RWPE2 (cell line): Measurements from ENCODE around the gene ANKRD52.

ENCODE experiments used
- ATAC-seq: fragments of 200-7000 bp; cut with Tn5 transposase; 3 replicates; pipeline ENCODE4 v1.9.1; 2021; ENCODE audit warnings: low read depth
- DNase-seq: peaks from one replicate; pipeline ENCODE4 v3.0.0-alpha.2; 2020; ENCODE audit warnings: low spot score
- H3K27ac ChIP-seq: fragments of 450-650 bp; 2 replicates; pipeline ENCODE4 v1.5.1; 2017; ENCODE audit warnings: mild to moderate bottlenecking; ENCODE audit not compliant: poor library complexity, severe bottlenecking
- H3K27me3 ChIP-seq: fragments of 250-450 bp; sonication (Bioruptor Pico); 2 replicates; pipeline ENCODE4 v1.5.1; 2021; ENCODE audit warnings: mild to moderate bottlenecking, moderate library complexity; ENCODE audit not compliant: insufficient read depth, poor library complexity, severe bottlenecking
- H3K36me3 ChIP-seq: fragments of 250-450 bp; sonication (Bioruptor Pico); 2 replicates; pipeline ENCODE4 v1.5.1; 2020; ENCODE audit warnings: low read depth, mild to moderate bottlenecking, moderate library complexity
- H3K4me1 ChIP-seq: fragments of 250-450 bp; sonication (Bioruptor Pico); 2 replicates; pipeline ENCODE4 v1.5.1; 2021; ENCODE audit warnings: mild to moderate bottlenecking, moderate library complexity; ENCODE audit not compliant: insufficient read depth, poor library complexity, severe bottlenecking
- H3K4me3 ChIP-seq: fragments of 250-450 bp; sonication (Bioruptor Pico); 2 replicates; pipeline ENCODE4 v1.5.1; 2021; ENCODE audit warnings: mild to moderate bottlenecking, moderate library complexity; ENCODE audit not compliant: severe bottlenecking
- H3K9me3 ChIP-seq: fragments of 250-450 bp; sonication (Bioruptor Pico); 2 replicates; pipeline ENCODE4 v1.5.1; 2021; ENCODE audit warnings: mild to moderate bottlenecking, moderate library complexity; ENCODE audit not compliant: severe bottlenecking
- CTCF ChIP-seq: fragments of 450-650 bp; IDR thresholded peaks from one replicate; pipeline ENCODE4 v1.5.1; 2017; ENCODE audit warnings: mild to moderate bottlenecking, moderate library complexity; ENCODE audit not compliant: poor library complexity, severe bottlenecking

The ANKRD52 gene

GRCh38 chr12:56189918-56190694 lies 68.1 kb downstream of the ANKRD52 start:
- Histone ChIP-seq H3K27me3 (no peaks in the 10 kb centered on the region), H3K4me1 (peaks cover 7% of the 10 kb centered on the region), H3K9me3 (no peaks in the 10 kb centered on the region), H3K36me3 (peaks cover 27% of the 10 kb centered on the region), H3K4me3 (peak overlapping the region; percentile 81), H3K27ac (peak overlapping the region; percentile 80)
- peak; percentile 74 for DNase-seq
- no peak for TF ChIP-seq CTCF
- peak; percentile 62 for ATAC-seq

- Histone ChIP-seq H3K4me3 (peak within 1 kb of the TSS; percentile 81), H3K27me3 (no peaks in the 10 kb centered on the region), H3K36me3 (peaks cover 35% of the 10 kb centered on the region), H3K27ac (peak within 1 kb of the TSS; percentile 80), H3K9me3 (no peaks in the 10 kb centered on the region), H3K4me1 (peaks cover 7% of the 10 kb centered on the region)
- DNase-seq (peak; percentile 81), ATAC-seq (peak; percentile 72)
- peak; percentile 99 for TF ChIP-seq CTCF
Observed at GRCh38 chr12:56189099-56189917, 68.9 kb downstream of the ANKRD52 start, which contains the start of gene SMARCC2. Gene SMARCC2, minus strand, starts transcription at chr12:56189483. Its CDS starts 22 bp downstream, at chr12:56189461.

- Histone ChIP-seq H3K4me1 (peaks cover 7% of the 10 kb centered on the region), H3K9me3 (no peaks in the 10 kb centered on the region), H3K4me3 (peak overlapping the region; percentile 81), H3K36me3 (peaks cover 40% of the 10 kb centered on the region), H3K27ac (peak overlapping the region; percentile 80), H3K27me3 (no peaks in the 10 kb centered on the region)
- TF ChIP-seq CTCF, result no peak
- ATAC-seq, result no peak
- no peak for DNase-seq
Observed at GRCh38 chr12:56188778-56189098, 69.4 kb downstream of the ANKRD52 start.

DNA sequence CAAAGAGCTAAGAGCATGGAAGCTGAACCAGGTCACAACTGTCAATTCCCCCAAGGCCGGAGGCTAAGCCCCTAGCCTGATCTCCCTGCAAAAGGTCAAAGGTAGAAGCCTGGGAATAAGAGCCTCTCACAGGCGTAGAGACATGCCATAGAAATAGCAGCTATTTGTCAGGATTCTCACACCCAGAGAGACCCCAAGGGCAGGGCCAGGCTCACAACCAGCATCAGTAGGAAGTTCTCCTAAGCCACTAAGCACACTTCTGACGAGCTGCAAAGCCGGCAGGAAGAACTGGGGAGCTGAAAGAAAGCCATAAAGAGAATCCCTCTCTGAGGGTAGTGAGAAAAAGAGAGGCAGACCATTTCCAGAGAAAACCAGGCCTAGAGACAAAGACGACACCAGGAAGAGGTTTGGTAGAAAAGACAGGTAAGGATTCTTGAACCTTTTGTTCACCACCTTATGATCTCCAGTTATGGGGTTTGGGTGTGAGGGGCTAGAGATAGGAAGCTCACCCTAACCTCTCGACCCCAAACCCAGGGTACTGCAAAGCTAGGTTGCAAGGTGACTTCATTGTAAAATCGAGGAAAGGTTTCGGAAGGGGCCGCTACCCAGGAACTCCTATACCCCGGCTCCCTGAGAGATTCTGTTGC lies 69.9 kb downstream of the ANKRD52 start:
- TF ChIP-seq CTCF, result no peak
- DNase-seq (no peak), ATAC-seq (no peak)
- Histone ChIP-seq H3K36me3 (peaks cover 45% of the 10 kb centered on the region), H3K9me3 (no peaks in the 10 kb centered on the region), H3K27ac (peak overlapping the region; percentile 80), H3K4me1 (peaks cover 7% of the 10 kb centered on the region), H3K4me3 (peak overlapping the region; percentile 81), H3K27me3 (no peaks in the 10 kb centered on the region)
